Measurements from ENCODE around the gene TBC1D22A. TPM values are rescaled to one million over a fixed set of nuclear protein-coding genes. Genes with fewer than 3 reads are reported as not detected.

Gene TBC1D22A
- total and polyA plus RNA-seq, 9 of the 15 experiments (the other 6 are each of a cell fraction or from before 2014, with no cell fraction given) = 0.20 to 11.5 (median 5.2) TPM

DNA sequence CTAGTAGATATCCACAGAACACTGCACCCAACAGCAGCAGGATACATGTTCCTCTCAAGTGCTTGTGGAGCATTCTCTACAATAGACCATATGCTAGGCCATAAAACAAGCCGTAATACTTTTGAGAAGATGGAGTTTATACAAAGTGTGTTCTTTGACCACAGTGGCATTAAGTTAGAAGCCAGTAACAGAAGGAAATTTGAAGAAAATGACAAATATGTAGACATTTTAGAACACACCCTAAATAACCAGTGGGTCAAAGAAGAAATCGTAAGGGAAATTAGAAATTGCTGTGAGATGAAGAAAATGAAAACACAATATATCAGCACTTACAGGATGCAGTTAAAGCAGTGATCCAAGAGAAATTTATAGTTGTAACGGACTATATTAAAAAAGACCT lies 163.4 kb downstream of the TBC1D22A start (continued):
- TF ChIP-seq, protein P1, sequence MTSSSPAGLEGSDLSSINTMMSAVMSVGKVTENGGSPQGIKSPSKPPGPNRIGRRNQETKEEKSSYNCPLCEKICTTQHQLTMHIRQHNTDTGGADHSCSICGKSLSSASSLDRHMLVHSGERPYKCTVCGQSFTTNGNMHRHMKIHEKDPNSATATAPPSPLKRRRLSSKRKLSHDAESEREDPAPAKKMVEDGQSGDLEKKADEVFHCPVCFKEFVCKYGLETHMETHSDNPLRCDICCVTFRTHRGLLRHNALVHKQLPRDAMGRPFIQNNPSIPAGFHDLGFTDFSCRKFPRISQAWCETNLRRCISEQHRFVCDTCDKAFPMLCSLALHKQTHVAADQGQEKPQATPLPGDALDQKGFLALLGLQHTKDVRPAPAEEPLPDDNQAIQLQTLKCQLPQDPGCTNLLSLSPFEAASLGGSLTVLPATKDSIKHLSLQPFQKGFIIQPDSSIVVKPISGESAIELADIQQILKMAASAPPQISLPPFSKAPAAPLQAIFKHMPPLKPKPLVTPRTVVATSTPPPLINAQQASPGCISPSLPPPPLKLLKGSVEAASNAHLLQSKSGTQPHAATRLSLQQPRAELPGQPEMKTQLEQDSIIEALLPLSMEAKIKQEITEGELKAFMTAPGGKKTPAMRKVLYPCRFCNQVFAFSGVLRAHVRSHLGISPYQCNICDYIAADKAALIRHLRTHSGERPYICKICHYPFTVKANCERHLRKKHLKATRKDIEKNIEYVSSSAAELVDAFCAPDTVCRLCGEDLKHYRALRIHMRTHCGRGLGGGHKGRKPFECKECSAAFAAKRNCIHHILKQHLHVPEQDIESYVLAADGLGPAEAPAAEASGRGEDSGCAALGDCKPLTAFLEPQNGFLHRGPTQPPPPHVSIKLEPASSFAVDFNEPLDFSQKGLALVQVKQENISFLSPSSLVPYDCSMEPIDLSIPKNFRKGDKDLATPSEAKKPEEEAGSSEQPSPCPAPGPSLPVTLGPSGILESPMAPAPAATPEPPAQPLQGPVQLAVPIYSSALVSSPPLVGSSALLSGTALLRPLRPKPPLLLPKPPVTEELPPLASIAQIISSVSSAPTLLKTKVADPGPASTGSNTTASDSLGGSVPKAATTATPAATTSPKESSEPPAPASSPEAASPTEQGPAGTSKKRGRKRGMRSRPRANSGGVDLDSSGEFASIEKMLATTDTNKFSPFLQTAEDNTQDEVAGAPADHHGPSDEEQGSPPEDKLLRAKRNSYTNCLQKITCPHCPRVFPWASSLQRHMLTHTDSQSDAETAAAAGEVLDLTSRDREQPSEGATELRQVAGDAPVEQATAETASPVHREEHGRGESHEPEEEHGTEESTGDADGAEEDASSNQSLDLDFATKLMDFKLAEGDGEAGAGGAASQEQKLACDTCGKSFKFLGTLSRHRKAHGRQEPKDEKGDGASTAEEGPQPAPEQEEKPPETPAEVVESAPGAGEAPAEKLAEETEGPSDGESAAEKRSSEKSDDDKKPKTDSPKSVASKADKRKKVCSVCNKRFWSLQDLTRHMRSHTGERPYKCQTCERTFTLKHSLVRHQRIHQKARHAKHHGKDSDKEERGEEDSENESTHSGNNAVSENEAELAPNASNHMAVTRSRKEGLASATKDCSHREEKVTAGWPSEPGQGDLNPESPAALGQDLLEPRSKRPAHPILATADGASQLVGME (CRISPR knock-in tag; IDR thresholded peaks at IDR 0.05) = no peak
- TF ChIP-seq RHOXF2B (CRISPR knock-in tag; conservative IDR thresholded peaks at IDR 0.05) = no peak

DNA sequence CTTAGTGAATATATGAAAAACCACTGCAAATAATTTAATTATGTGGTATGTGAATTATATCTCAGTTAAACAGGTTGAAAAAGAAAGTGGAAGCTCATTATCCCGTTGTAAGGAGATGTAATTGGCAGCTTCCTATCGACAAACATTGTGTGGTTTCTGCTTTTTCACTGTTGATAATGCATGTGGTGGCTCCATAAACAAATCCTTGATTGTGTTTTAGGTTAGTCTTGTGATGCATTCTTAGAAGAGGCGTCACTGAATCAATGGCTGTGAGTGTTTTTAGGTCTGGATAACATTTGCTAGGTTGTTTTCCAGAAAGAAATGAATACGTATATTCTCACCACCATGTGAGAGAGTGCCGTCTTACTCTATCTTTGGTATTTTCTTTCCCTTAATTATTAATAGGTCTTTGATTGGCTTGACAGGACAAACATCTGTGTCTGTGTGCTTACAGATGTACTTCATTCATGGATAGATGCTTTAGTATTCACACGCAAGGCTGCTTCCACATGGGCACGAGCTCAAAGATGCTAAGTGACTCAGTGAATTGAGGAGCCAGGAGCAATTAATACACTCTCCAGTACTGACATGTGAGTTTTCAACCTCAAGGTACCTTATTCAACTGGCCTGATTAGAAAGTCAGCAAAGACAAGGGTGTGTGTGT lies 166.7 kb downstream of the TBC1D22A start:
- H3K9me1 ChIP-seq (ENCODE audit: control insufficient read depth, insufficient read depth, low read length) = peaks cover 2% of the 10 kb centered on the region
- H3K4me3 ChIP-seq = no peak overlapping the region
- intact Hi-C loops (cut with micrococcal nuclease) (no loop called here), in situ Hi-C loops (cut with MboI) (no loop called here)
- peaks cover 8 to 10% of the 10 kb centered on the region in 2 experiments for H3K4me1 ChIP-seq (replicated peaks in 1 of 2; ENCODE audit: control insufficient read depth in 2 of 2, insufficient read depth in 2 of 2, low read length in 2 of 2)
- no TSS peak for BruUV-seq (replicated peaks)
- no peaks in the 10 kb centered on the region for H3K79me2 ChIP-seq (ENCODE audit: control insufficient read depth, insufficient read depth, low read length)
- no peak overlapping the region for H3K27ac ChIP-seq (ENCODE audit: extremely low read depth, low read depth, low read length)
- no peak for DNase-seq (ENCODE audit: extremely low read depth in 1 of 4, low spot score in 3 of 4)
- no peak overlapping the region for H3K4me2 ChIP-seq (ENCODE audit: insufficient read depth, low read length)
- no peak overlapping the region for H2AFZ ChIP-seq (ENCODE audit: low read depth, low read length)
- H3K27me3 ChIP-seq (ENCODE audit: control insufficient read depth in 2 of 2, insufficient read depth in 2 of 2, low read length in 2 of 2) = no peaks in the 10 kb centered on the region
- no peak for TF ChIP-seq CBX8 (IDR thresholded peaks at IDR 0.05; ENCODE audit: borderline replicate concordance, extremely low read depth, low read depth, low read length, poor library complexity, severe bottlenecking)
- 61% methylated on average over 7 of the region's 7 CpGs for WGBS (ENCODE audit: insufficient coverage, low coverage, missing lambda C conversion rate)
- H3K9me3 ChIP-seq (replicated peaks; ENCODE audit: control insufficient read depth, insufficient read depth, low read depth, low read length) = no peaks in the 10 kb centered on the region
- no peaks in the 10 kb centered on the region for H4K20me1 ChIP-seq (replicated peaks; ENCODE audit: control insufficient read depth, insufficient read depth, low read length)
- ChIA-PET CTCF (ENCODE audit: low intra/inter-chr PET ratio) (no interaction called here), POLR2A (no interaction called here)
- no peak overlapping the region for H3K9ac ChIP-seq (ENCODE audit: insufficient read depth in 1 of 2, low read depth in 2 of 2, low read length in 2 of 2)
- FAIRE-seq = no peak
- no peaks in the 10 kb centered on the region for H3K36me3 ChIP-seq (ENCODE audit: control insufficient read depth, insufficient read depth, low read length)
- no peak for ATAC-seq

Measured in K562 (cell line).